SK-N-SH (cell line): ENCODE results near the gene ABO. TPM values are rescaled to one million over a fixed set of nuclear protein-coding genes. Genes with fewer than 3 reads are reported as not detected.

Experiments used
- CTCF ChIA-PET: fragments of 300-600, 350-600 bp; formaldehyde crosslinking; extraction: SDS; loops from one replicate; lab custom pipeline; 2021; lab: Yijun Ruan, JAX
- POLR2A ChIA-PET: fragments of 350-600 bp; sonication (Branson Sonifier 250); formaldehyde crosslinking; extraction: SDS; loops from one replicate; lab custom pipeline; 2020; ENCODE audit warnings: antibody characterized with exemption, inconsistent platforms; lab: Yijun Ruan, JAX
- DNase-seq: peaks from one replicate; pipeline ENCODE4 v3.0.0; 2012
- H2AFZ ChIP-seq: fragments of 200-600 bp; sonication (generic); 2 replicates; pipeline ENCODE4 v1.8.1; 2016; ENCODE audit warnings: antibody characterized with exemption, mild to moderate bottlenecking, low read depth
- H3F3A ChIP-seq: fragments of 200-600 bp; sonication (generic); replicated peaks from 2 replicates; pipeline ENCODE3; 2016; ENCODE audit warnings: antibody characterized with exemption, mild to moderate bottlenecking; ENCODE audit not compliant: insufficient read depth
- H3K27ac ChIP-seq, 2 experiments: fragments of 200-500 bp in 1 of 2; fragments of 200-600 bp in 1 of 2; sonication (Bioruptor generic) in 1 of 2; sonication (generic), shearing (Covaris generic) in 1 of 2; 2 replicates each; pipeline versions ENCODE4 v1.5.1 to v1.6.1; 2014 to 2016; ENCODE audit warnings: low read depth in 2 of 2, inconsistent platforms in 1 of 2, low read length in 1 of 2, mild to moderate bottlenecking in 1 of 2, mixed read lengths in 1 of 2
- H3K27me3 ChIP-seq: fragments of 200-600 bp; sonication (generic), shearing (Covaris generic); 2 replicates; pipeline ENCODE4 v1.6.1; 2016; ENCODE audit warnings: mixed run types; ENCODE audit not compliant: insufficient read depth
- H3K36me3 ChIP-seq, 2 experiments: fragments of 200-500 bp in 1 of 2; fragments of 200-600 bp in 1 of 2; sonication (Bioruptor generic) in 1 of 2; sonication (generic) in 1 of 2; replicated peaks in 1 of 2; 2 replicates each; pipeline versions ENCODE3 to v1.5.1; 2014 to 2016; ENCODE audit warnings: low read length in 1 of 2, mild to moderate bottlenecking in 1 of 2; ENCODE audit not compliant: insufficient read depth in 2 of 2, control insufficient read depth in 1 of 2
- H3K4me1 ChIP-seq, 2 experiments: fragments of 200-500 bp in 1 of 2; fragments of 200-600 bp in 1 of 2; sonication (Bioruptor generic) in 1 of 2; sonication (generic), shearing (Covaris generic) in 1 of 2; 2 replicates each; pipeline versions ENCODE4 v1.5.1 to v1.6.1; 2014 to 2016; ENCODE audit warnings: low read depth in 1 of 2, low read length in 1 of 2, mixed run types in 1 of 2; ENCODE audit not compliant: insufficient read depth in 2 of 2, control insufficient read depth in 1 of 2
- H3K4me2 ChIP-seq: fragments of 200-600 bp; sonication (generic), shearing (Covaris generic); 2 replicates; pipeline ENCODE4 v1.6.1; 2017; ENCODE audit warnings: mixed run types
- H3K4me3 ChIP-seq, 2 experiments: fragments of 200-500 bp in 1 of 2; fragments of 200-600 bp in 1 of 2; sonication (Bioruptor generic) in 1 of 2; sonication (generic), shearing (Covaris generic) in 1 of 2; 2 replicates each; pipeline versions ENCODE4 v1.5.1 to v1.8.1; 2014 to 2016; ENCODE audit warnings: low read depth in 2 of 2, inconsistent platforms in 1 of 2, low read length in 1 of 2, mild to moderate bottlenecking in 1 of 2, mixed read lengths in 1 of 2, moderate library complexity in 1 of 2
- H3K79me2 ChIP-seq: fragments of 200-600 bp; sonication (generic); 2 replicates; pipeline ENCODE4 v1.8.1; 2017; ENCODE audit warnings: mild to moderate bottlenecking; ENCODE audit not compliant: insufficient read depth
- H3K9ac ChIP-seq: fragments of 200-600 bp; sonication (generic); 2 replicates; pipeline ENCODE4 v1.6.1; 2017; ENCODE audit warnings: mixed run types
- H3K9me2 ChIP-seq: fragments of 200-600 bp; sonication (generic); 2 replicates; pipeline ENCODE4 v1.6.1; 2017; ENCODE audit warnings: mixed run types
- H3K9me3 ChIP-seq: fragments of 200-600 bp; sonication (generic); 2 replicates; pipeline ENCODE4 v1.6.1; 2017; ENCODE audit warnings: mixed run types, mild to moderate bottlenecking, moderate library complexity
- H4K20me1 ChIP-seq: fragments of 200-600 bp; sonication (generic); 2 replicates; pipeline ENCODE4 v1.6.1; 2017; ENCODE audit warnings: mild to moderate bottlenecking, mixed run types; ENCODE audit not compliant: insufficient read depth
- CHD2 ChIP-seq: fragments of 150-350 bp; IDR thresholded peaks from 2 replicates; pipeline ENCODE4 v1.6.1; 2018; ENCODE audit warnings: low read length; ENCODE audit not compliant: partially characterized antibody
- ELF1 ChIP-seq: IDR thresholded peaks from 2 replicates; pipeline ENCODE4 v1.4.0; 2012
- EZH2phosphoT487 ChIP-seq: fragments of 200-600 bp; sonication (generic); IDR thresholded peaks from 2 replicates; pipeline ENCODE4 v1.6.1; 2017; ENCODE audit warnings: low read depth, mixed run types, mild to moderate bottlenecking, antibody characterized with exemption, moderate library complexity, borderline replicate concordance
- FOSL2 ChIP-seq: IDR thresholded peaks from 2 replicates; pipeline ENCODE4 v1.4.0; 2012; ENCODE audit warnings: low read depth, mild to moderate bottlenecking, moderate library complexity, borderline replicate concordance
- FOXJ3 ChIP-seq: sonication (generic); formaldehyde crosslinking; IDR thresholded peaks from 2 replicates; pipeline ENCODE4 v1.5.1; 2020; ENCODE audit warnings: mild to moderate bottlenecking, missing genetic modification reagents
- FOXM1 ChIP-seq: IDR thresholded peaks from 2 replicates; pipeline ENCODE4 v1.4.0; 2012; ENCODE audit warnings: low read depth, mild to moderate bottlenecking
- GABPA ChIP-seq: IDR thresholded peaks from 2 replicates; pipeline ENCODE4 v1.4.0; 2012; ENCODE audit warnings: low read depth, mild to moderate bottlenecking
- GATA2 ChIP-seq: sonication (generic); formaldehyde crosslinking; IDR thresholded peaks from 2 replicates; pipeline ENCODE4 v1.5.0; 2020; ENCODE audit warnings: mild to moderate bottlenecking, missing genetic modification reagents
- IRF3 ChIP-seq: fragments of 150-350 bp; IDR thresholded peaks from 2 replicates; pipeline ENCODE4 v1.6.1; 2016; ENCODE audit warnings: mild to moderate bottlenecking, low read depth, low read length
- JUND ChIP-seq: IDR thresholded peaks from 2 replicates; pipeline ENCODE4 v1.4.0; 2012
- MAX ChIP-seq: IDR thresholded peaks from 2 replicates; pipeline ENCODE4 v1.4.0; 2012; ENCODE audit warnings: low read depth
- NFIC ChIP-seq: IDR thresholded peaks from 2 replicates; pipeline ENCODE4 v1.4.0; 2012; ENCODE audit warnings: borderline replicate concordance
- NRF1 ChIP-seq: IDR thresholded peaks from 2 replicates; pipeline ENCODE4 v1.6.1; 2012; ENCODE audit warnings: low read depth, mild to moderate bottlenecking, low read length
- RAD21 ChIP-seq: IDR thresholded peaks from 2 replicates; pipeline ENCODE4 v1.6.1; 2012; ENCODE audit warnings: mild to moderate bottlenecking, low read length
- RFX5 ChIP-seq: IDR thresholded peaks from 2 replicates; pipeline ENCODE4 v1.6.1; 2012; ENCODE audit warnings: mild to moderate bottlenecking, improper control_type of control experiment, low read length
- RXRA ChIP-seq: IDR thresholded peaks from 2 replicates; pipeline ENCODE4 v1.4.0; 2012; ENCODE audit warnings: low read depth, mild to moderate bottlenecking, borderline replicate concordance
- TAF1 ChIP-seq: IDR thresholded peaks from 2 replicates; pipeline ENCODE4 v1.6.1; 2012; ENCODE audit warnings: low read depth, mild to moderate bottlenecking, low read length, moderate library complexity, borderline replicate concordance
- TCF12 ChIP-seq: IDR thresholded peaks from 2 replicates; pipeline ENCODE4 v1.4.0; 2012
- USF2 ChIP-seq: fragments of 150-350 bp; IDR thresholded peaks from 2 replicates; pipeline ENCODE4 v1.6.1; 2017; ENCODE audit warnings: antibody characterized with exemption, low read length, low read depth, borderline replicate concordance
- YY1 ChIP-seq: IDR thresholded peaks from 2 replicates; pipeline ENCODE4 v1.4.0; 2012; ENCODE audit warnings: low read depth, mild to moderate bottlenecking
- WGBS: methylation state at CpG from one replicate; pipeline ENCODE4 v1.1.6; 2017; ENCODE audit warnings: low lambda C conversion rate; 5-methylcytosine and 5-hydroxymethylcytosine counted together
- polyA plus RNA-seq, 3 experiments: library from polyadenylated mRNA; depleted of rRNA; stranded (reverse); fragments of >200 nt; gene quantifications; 2 replicates each; pipeline ENCODE4 v1.2.3, GENCODE V29; 2012

Gene ABO
- polyA plus RNA-seq, 1 of the 3 experiments (the other 2 are of a cell fraction) = not detected

- TF ChIP-seq IRF3 = no peak
- no peak for TF ChIP-seq EZH2phosphoT487
- TF ChIP-seq USF2 = no peak
- TF ChIP-seq, all 33 proteins: peak for 0
These were observed 28.0 kb downstream of the ABO start (continued) for GRCh38 chr9:133246991-133247390.

GRCh38 chr9:133246562-133246961, 28.4 kb downstream of the ABO start:
- CTCF ChIA-PET = interaction anchor here (1.0 to 2.1 kb wide), 4 partner anchors 29 to 66 kb away, joined by 3 to 5 read pairs (median 3); no protein-coding TSS in a partner anchor
- Histone ChIP-seq H3K9ac (no peak overlapping the region), H3K4me1 (peaks cover 0 to 2% of the 10 kb centered on the region in 2 experiments; a peak in 1 of 4 replicates), H2AFZ (no peak overlapping the region), H3K79me2 (no peaks in the 10 kb centered on the region), H3K36me3 (no peaks in the 10 kb centered on the region), H3K27ac (no peak overlapping the region), H3K4me3 (no peak overlapping the region), H3K4me2 (no peak overlapping the region), H3F3A (no peaks in the 10 kb centered on the region), H3K27me3 (peaks cover 32% of the 10 kb centered on the region), H4K20me1 (no peaks in the 10 kb centered on the region), H3K9me2 (no peaks in the 10 kb centered on the region), H3K9me3 (no peaks in the 10 kb centered on the region)
- WGBS = 56% methylated on average over 6 of the region's 16 CpGs
- TF ChIP-seq RFX5 (no peak), MAX (no peak), FOSL2 (no peak), TAF1 (no peak), IRF3 (no peak), GATA2 (CRISPR knock-in tag) (no peak), YY1 (no peak), TCF12 (no peak), RXRA (no peak), JUND (no peak), NFIC (no peak), GABPA (no peak), RAD21 (no peak), CHD2 (no peak), FOXM1 (no peak), FOXJ3 (CRISPR knock-in tag) (no peak), ELF1 (no peak), NRF1 (no peak)
- peak; percentile 11 for DNase-seq
- POLR2A ChIA-PET = no interaction called here
